Sigmoid colon (tissue), 4 donors: ENCODE measurements around the gene KIRREL3.

Source experiments
- CTCF ChIP-seq, 4 experiments: fragments of 450-650 bp in 3 of 4; fragments of 200-600 bp in 1 of 4; IDR thresholded peaks; one replicate each; pipeline ENCODE4 v1.5.1; 2016 to 2019; ENCODE audit warnings: antibody characterized with exemption in 4 of 4, mild to moderate bottlenecking in 3 of 4, moderate library complexity in 2 of 4
- EP300 ChIP-seq, 4 donors: sonication (generic); formaldehyde crosslinking; IDR thresholded peaks; one replicate each; pipeline ENCODE4 v1.6.1; 2017; ENCODE audit warnings: antibody characterized with exemption in 4 of 4
- POLR2A ChIP-seq, 2 donors: fragments of 450-650 bp; IDR thresholded peaks; one replicate each; pipeline ENCODE4 v1.6.1; 2016; ENCODE audit warnings: antibody characterized with exemption in 2 of 2, mild to moderate bottlenecking in 2 of 2, moderate library complexity in 2 of 2

GRCh38 chr11:126927623-126928022, 72.9 kb downstream of the KIRREL3 start:
- TF ChIP-seq CTCF (IDR thresholded peaks at IDR 0.05), result no peak
- TF ChIP-seq EP300 (IDR thresholded peaks at IDR 0.05), result no peak
- TF ChIP-seq POLR2A (IDR thresholded peaks at IDR 0.05), result no peak
